Type B pancreatic cell (in vitro differentiated cells): ENCODE data around the gene CDKAL1. TPM values are rescaled to one million over a fixed set of nuclear protein-coding genes. Genes with fewer than 3 reads are reported as not detected.

ENCODE experiments used
- DNase-seq: peaks from one replicate; pipeline ENCODE4 v3.0.0; 2021; ENCODE audit warnings: mixed read lengths; ENCODE audit not compliant: unreplicated experiment; ENCODE audit errors: extremely low spot score
- H3K27ac Mint-ChIP-seq: 2 replicates; pipeline ENCODE4 v1.8.0; 2021; ENCODE audit warnings: mild to moderate bottlenecking, mixed read lengths
- H3K27me3 Mint-ChIP-seq: 2 replicates; pipeline ENCODE4 v1.8.0; 2021; ENCODE audit warnings: mixed read lengths
- H3K36me3 Mint-ChIP-seq: 2 replicates; pipeline ENCODE4 v1.8.0; 2021; ENCODE audit warnings: mixed read lengths
- H3K4me1 Mint-ChIP-seq: one replicate; pipeline ENCODE4 v1.8.0; 2021; ENCODE audit warnings: mixed read lengths; ENCODE audit not compliant: unreplicated experiment
- H3K4me3 Mint-ChIP-seq: 2 replicates; pipeline ENCODE4 v1.8.0; 2021; ENCODE audit warnings: mild to moderate bottlenecking, mixed read lengths
- H3K9me3 Mint-ChIP-seq: 2 replicates; pipeline ENCODE4 v1.8.0; 2021; ENCODE audit warnings: mixed read lengths
- CTCF ChIP-seq: fragments of 200-600 bp; sonication (generic); conservative IDR thresholded peaks from 2 replicates; pipeline ENCODE4 v1.5.0; 2021; ENCODE audit warnings: antibody characterized with exemption, mild to moderate bottlenecking
- total RNA-seq: library from RNA; stranded (reverse); gene quantifications from 2 replicates; pipeline ENCODE4 v1.2.1, GENCODE V29; 2021; ENCODE audit warnings: low replicate concordance

The CDKAL1 gene
- total RNA-seq, 1 donor from 2014 or later: 21.0 TPM

GRCh38 chr6:21132446-21132845 lies 598.2 kb downstream of the CDKAL1 start:
- no peak overlapping the region for H3K27ac Mint-ChIP-seq
- no peak for TF ChIP-seq CTCF
- peaks cover 40% of the 10 kb centered on the region for H3K4me1 Mint-ChIP-seq
- H3K36me3 Mint-ChIP-seq: no peaks in the 10 kb centered on the region
- DNase-seq: no peak
- H3K4me3 Mint-ChIP-seq: no peak overlapping the region
- H3K27me3 Mint-ChIP-seq: no peaks in the 10 kb centered on the region
- H3K9me3 Mint-ChIP-seq: no peaks in the 10 kb centered on the region

- H3K4me1 Mint-ChIP-seq: peaks cover 41% of the 10 kb centered on the region
- H3K36me3 Mint-ChIP-seq: no peaks in the 10 kb centered on the region
- no peaks in the 10 kb centered on the region for H3K9me3 Mint-ChIP-seq
- DNase-seq: no peak
- no peak for TF ChIP-seq CTCF
- H3K27me3 Mint-ChIP-seq: no peaks in the 10 kb centered on the region
- H3K4me3 Mint-ChIP-seq: no peak overlapping the region
- no peak overlapping the region for H3K27ac Mint-ChIP-seq
Observed at GRCh38 chr6:21132856-21133838, 598.9 kb downstream of the CDKAL1 start.

DNA sequence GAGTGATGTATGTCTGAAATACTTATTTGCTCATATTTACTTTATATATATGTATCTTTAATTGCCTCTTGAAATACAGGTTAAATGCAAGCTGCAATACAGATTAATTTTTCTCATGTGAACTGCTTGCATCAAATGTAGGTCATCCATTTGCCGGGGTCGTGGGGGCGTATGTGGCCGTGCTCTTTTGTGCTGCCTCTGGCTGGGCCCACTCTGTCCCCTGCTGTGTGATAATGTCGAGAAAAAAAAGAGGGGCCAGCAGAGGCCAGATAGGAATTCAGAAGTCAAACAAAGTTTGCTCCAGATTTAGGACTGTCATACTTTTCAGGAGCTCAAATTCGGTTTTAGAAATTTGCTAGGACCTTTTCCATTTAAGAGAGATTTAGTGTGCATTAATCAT lies 599.6 kb downstream of the CDKAL1 start:
- DNase-seq: no peak
- no peak for TF ChIP-seq CTCF
- peak overlapping the region; percentile 12 for H3K4me3 Mint-ChIP-seq
- H3K36me3 Mint-ChIP-seq: no peaks in the 10 kb centered on the region
- peaks cover 48% of the 10 kb centered on the region for H3K4me1 Mint-ChIP-seq
- H3K27me3 Mint-ChIP-seq: no peaks in the 10 kb centered on the region
- H3K27ac Mint-ChIP-seq: no peak overlapping the region
- H3K9me3 Mint-ChIP-seq: no peaks in the 10 kb centered on the region

- Mint-ChIP-seq H3K36me3 (no peaks in the 10 kb centered on the region), H3K27ac (no peak overlapping the region), H3K27me3 (no peaks in the 10 kb centered on the region), H3K4me3 (no peak overlapping the region), H3K4me1 (peaks cover 51% of the 10 kb centered on the region), H3K9me3 (no peaks in the 10 kb centered on the region)
- DNase-seq: no peak
- no peak for TF ChIP-seq CTCF
Observed at GRCh38 chr6:21134356-21134755, 600.1 kb downstream of the CDKAL1 start.

DNA sequence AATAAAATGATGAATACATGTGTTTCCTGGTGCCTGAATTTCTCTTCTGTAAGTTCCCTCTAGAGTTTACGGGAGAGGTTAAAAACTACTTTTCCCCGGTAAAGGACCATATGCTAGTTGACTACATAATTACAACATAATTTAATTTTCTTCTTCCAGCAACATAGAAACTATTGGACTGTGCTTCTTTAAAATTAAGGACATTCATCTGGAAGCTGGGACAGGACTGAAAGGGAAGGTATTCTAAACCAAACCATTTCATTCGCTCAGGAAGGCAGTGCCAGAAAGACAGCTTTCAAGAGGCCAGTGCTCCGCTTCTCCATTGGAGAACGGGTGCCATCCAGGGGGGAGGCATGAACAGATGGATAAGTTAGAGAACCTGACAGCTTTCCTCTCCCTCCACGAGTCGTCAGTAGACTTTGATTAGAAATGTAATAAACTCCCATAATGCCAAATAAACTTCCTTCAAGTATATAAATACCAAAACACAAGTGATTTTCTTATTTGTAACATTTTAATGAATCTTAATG lies 601.3 kb downstream of the CDKAL1 start:
- H3K27ac Mint-ChIP-seq: no peak overlapping the region
- no peaks in the 10 kb centered on the region for H3K27me3 Mint-ChIP-seq
- H3K4me3 Mint-ChIP-seq: no peak overlapping the region
- peaks cover 51% of the 10 kb centered on the region for H3K4me1 Mint-ChIP-seq
- DNase-seq: no peak
- H3K9me3 Mint-ChIP-seq: peaks cover 2% of the 10 kb centered on the region
- H3K36me3 Mint-ChIP-seq: peaks cover 1% of the 10 kb centered on the region
- TF ChIP-seq CTCF: no peak
